ENCODE measurements around the gene PBXIP1. TPM values are rescaled to one million over a fixed set of nuclear protein-coding genes. Genes with fewer than 3 reads are reported as not detected.
A peak's percentile ranks its signal among the peaks of the same experiment; 100 is the strongest.

The PBXIP1 gene
- total and polyA plus RNA-seq, 2 donors from 2014 or later = 83.9 to 115 TPM

DNA sequence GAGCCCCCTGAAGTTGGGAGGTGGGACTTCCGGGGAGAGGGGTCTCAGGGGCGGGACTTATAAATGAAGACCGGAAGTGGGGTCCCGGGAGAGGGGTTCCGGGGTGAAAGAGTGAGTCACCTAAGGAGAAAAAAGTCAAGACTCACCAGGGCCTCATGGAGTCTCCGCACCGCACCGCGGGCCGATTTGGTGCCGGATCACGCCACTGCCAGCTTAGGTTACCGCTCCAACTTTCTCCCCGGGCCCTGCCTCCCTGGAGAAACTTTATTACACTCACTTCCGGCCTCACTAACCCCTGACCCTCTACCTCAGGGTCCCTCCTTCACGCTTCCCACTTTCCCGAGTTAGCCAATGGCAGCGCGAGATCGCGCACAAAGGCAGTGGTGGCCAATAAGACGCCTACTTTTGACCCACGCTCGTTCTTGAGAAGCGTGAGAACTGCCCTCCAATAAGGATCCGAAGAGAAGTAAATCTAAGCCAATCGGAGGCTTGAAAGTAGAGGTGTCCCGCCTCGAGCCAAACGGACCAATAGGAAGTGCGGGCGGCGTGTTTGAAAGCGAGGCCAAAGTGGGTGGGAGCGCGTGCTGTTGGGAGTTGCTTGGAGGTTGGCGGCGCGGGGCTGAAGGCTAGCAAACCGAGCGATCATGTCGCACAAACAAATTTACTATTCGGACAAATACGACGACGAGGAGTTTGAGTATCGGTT, 18.4 kb upstream of the PBXIP1 start, which contains the start of gene CKS1B:
Gene CKS1B, plus strand, starts transcription at position 580 of the 706 bp plus-strand sequence. Its CDS starts 65 bp downstream, at position 645.
- Histone ChIP-seq H3K27me3 (ENCODE audit: control insufficient read depth, insufficient read depth, low read length) (no peaks in the 10 kb centered on the region), H3K4me3 (ENCODE audit: low read length in 3 of 3) (peak within 1 kb of the TSS; percentile 75 to 94 (median 83)), H3K36me3 (ENCODE audit: control insufficient read depth in 2 of 3, insufficient read depth in 3 of 3, low read length in 3 of 3) (no peaks in the 10 kb centered on the region), H3K4me1 (ENCODE audit: control insufficient read depth in 2 of 3, insufficient read depth in 2 of 3, low read depth in 1 of 3, low read length in 3 of 3) (peaks cover 7 to 30% (median 20%) of the 10 kb centered on the region in 3 donors), H3K9me3 (ENCODE audit: control insufficient read depth in 2 of 3, insufficient read depth in 1 of 3, low read length in 3 of 3) (no peaks in the 10 kb centered on the region), H3K27ac (ENCODE audit: low read depth in 2 of 2, low read length in 2 of 2) (peak within 1 kb of the TSS; percentile 96 to 98), H3K9ac (ENCODE audit: low read length in 3 of 3) (peak within 1 kb of the TSS; percentile 93 to 98 (median 97))
- intact Hi-C loops (cut with DNase I) = no loop called here
- TF ChIP-seq, protein P1, sequence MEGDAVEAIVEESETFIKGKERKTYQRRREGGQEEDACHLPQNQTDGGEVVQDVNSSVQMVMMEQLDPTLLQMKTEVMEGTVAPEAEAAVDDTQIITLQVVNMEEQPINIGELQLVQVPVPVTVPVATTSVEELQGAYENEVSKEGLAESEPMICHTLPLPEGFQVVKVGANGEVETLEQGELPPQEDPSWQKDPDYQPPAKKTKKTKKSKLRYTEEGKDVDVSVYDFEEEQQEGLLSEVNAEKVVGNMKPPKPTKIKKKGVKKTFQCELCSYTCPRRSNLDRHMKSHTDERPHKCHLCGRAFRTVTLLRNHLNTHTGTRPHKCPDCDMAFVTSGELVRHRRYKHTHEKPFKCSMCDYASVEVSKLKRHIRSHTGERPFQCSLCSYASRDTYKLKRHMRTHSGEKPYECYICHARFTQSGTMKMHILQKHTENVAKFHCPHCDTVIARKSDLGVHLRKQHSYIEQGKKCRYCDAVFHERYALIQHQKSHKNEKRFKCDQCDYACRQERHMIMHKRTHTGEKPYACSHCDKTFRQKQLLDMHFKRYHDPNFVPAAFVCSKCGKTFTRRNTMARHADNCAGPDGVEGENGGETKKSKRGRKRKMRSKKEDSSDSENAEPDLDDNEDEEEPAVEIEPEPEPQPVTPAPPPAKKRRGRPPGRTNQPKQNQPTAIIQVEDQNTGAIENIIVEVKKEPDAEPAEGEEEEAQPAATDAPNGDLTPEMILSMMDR (IDR thresholded peaks at IDR 0.05; ENCODE audit: borderline replicate concordance, extremely low read depth, insufficient read depth) = no peak
- FAIRE-seq (peak; percentile 99), DNase-seq (peak; percentile 99 to 100 (median 99))

DNA sequence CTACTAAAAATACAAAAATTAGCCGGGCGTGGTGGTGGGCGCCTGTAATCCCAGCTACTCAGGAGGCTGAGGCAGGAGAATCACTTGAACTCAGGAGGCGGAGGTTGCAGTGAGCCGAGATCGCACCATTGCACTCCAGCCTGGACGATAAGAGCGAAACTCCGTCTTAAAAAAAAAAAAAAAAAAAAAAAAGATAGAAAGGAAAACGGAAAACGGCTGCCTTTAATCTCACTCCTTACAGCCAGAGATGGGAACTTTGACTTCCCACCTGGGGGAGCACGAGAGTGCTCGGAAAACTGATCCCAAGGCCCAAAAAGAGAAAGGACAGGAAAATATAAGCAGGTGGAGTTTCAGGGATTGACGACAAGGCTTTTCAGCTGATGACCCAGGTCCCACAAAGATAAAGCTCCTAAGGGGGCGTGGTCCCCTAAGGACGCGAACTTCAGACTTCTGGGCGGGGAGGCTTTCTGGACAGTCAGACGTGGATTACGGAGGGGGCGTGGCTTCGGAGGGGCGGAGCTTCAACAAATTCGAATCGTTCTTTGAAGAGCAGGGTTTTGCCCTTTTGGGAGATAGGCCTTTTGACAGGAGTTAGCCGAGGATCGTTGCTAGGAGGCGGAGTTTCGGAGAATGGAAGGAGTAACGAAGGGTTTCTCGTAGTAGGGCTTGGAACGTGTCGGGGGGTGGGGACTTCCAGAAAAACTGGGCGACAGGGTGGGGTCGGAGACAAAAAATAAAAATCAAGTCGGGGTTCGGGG, 17.6 kb upstream of the PBXIP1 start:
- intact Hi-C loops (cut with DNase I) = no loop called here
- H3K4me1 ChIP-seq (ENCODE audit: control insufficient read depth in 2 of 3, insufficient read depth in 2 of 3, low read depth in 1 of 3, low read length in 3 of 3) = peaks cover 7 to 30% (median 24%) of the 10 kb centered on the region in 3 donors
- H3K4me3 ChIP-seq (ENCODE audit: low read length in 3 of 3) = peak overlapping the region; percentile 75 to 94 (median 83)
- H3K27ac ChIP-seq (ENCODE audit: low read depth in 2 of 2, low read length in 2 of 2) = peak overlapping the region; percentile 96 to 98
- peak overlapping the region; percentile 24 to 93 (median 83) for H3K9ac ChIP-seq (ENCODE audit: low read length in 3 of 3)
- no peaks in the 10 kb centered on the region for H3K9me3 ChIP-seq (ENCODE audit: control insufficient read depth in 2 of 3, insufficient read depth in 1 of 3, low read length in 3 of 3)
- no peaks in the 10 kb centered on the region for H3K27me3 ChIP-seq (ENCODE audit: control insufficient read depth, insufficient read depth, low read length)
- TF ChIP-seq, protein P1 (IDR thresholded peaks at IDR 0.05; ENCODE audit: borderline replicate concordance, extremely low read depth, insufficient read depth) = peak; percentile 19
- DNase-seq = peak; percentile 95 to 99 (median 98)
- no peak for FAIRE-seq
- peaks cover 0 to 3% (median 0%) of the 10 kb centered on the region in 3 donors for H3K36me3 ChIP-seq (ENCODE audit: control insufficient read depth in 2 of 3, insufficient read depth in 3 of 3, low read length in 3 of 3)

DNA sequence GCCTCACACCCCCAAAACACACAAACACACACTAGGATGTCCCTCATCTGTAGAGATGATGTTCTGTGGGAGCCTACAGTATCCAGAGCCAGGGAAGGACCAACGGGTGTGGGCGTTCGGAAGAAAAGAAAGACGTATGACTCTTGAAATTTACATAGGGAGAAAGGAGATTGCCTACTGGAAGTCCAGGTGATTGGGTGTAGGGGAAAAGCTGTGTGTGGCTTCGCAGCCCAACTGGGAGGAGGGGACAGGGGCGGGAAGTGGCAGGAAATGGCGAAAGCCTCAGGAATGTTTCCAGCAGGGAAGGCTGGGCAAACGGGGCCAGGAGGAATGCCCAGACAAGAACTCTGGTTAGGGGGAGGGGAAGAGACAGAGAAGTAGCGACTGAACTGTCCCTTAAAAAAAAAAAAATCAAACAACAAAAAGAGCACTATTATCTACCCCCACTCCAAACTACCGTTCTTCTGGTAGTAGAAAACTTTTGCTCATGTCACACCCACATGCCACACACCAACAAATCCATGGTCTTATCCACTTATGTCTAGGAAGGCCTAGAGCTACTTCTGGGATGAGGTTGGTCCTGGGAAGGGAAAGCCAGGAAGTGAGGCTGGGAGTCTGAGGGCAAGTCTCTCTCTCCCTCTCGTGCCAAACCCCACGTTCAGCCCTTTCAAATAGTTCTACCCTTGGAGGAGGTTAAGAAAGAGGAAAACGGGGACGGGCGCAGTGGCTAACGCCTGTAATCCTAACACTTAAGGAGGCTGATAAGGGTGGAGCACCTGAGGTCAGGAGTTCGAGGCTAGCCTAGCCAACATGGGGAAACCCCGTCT, 16.8 kb upstream of the PBXIP1 start:
- no peak for FAIRE-seq
- Histone ChIP-seq H3K9ac (ENCODE audit: low read length in 3 of 3) (peak overlapping the region in 2 of 3 donors; percentile 73 to 83), H3K36me3 (ENCODE audit: control insufficient read depth in 2 of 3, insufficient read depth in 3 of 3, low read length in 3 of 3) (peaks cover 0 to 8% (median 6%) of the 10 kb centered on the region in 3 donors), H3K4me1 (ENCODE audit: control insufficient read depth in 2 of 3, insufficient read depth in 2 of 3, low read depth in 1 of 3, low read length in 3 of 3) (peaks cover 7 to 30% (median 24%) of the 10 kb centered on the region in 3 donors), H3K9me3 (ENCODE audit: control insufficient read depth in 2 of 3, insufficient read depth in 1 of 3, low read length in 3 of 3) (no peaks in the 10 kb centered on the region), H3K4me3 (ENCODE audit: low read length in 3 of 3) (peak overlapping the region; percentile 27 to 83 (median 70)), H3K27ac (ENCODE audit: low read depth in 2 of 2, low read length in 2 of 2) (peak overlapping the region; percentile 96 to 98), H3K27me3 (ENCODE audit: control insufficient read depth, insufficient read depth, low read length) (no peaks in the 10 kb centered on the region)
- TF ChIP-seq, protein P1 (IDR thresholded peaks at IDR 0.05; ENCODE audit: borderline replicate concordance, extremely low read depth, insufficient read depth) = no peak
- intact Hi-C loops (cut with DNase I) = no loop called here
- DNase-seq = peak; percentile 61 to 94 (median 78)
